Midbrain (tissue), 1 donor: ENCODE results near the gene DEAF1.

ENCODE experiments used
- DNase-seq: peaks from one replicate; lab custom pipeline; 2025; lab: John Stamatoyannopoulos, UW

DEAF1 gene

GRCh38 chr11:721741-722345, 26.8 kb upstream of the DEAF1 start:
- no peak for DNase-seq

- no peak for DNase-seq
Measured at GRCh38 chr11:721247-721740, 26.3 kb upstream of the DEAF1 start.

- DNase-seq, result no peak
Measured at GRCh38 chr11:720642-721246, 25.7 kb upstream of the DEAF1 start.

- no peak for DNase-seq
Measured at GRCh38 chr11:720017-720641, 25.1 kb upstream of the DEAF1 start.

- DNase-seq, result no peak
Measured at GRCh38 chr11:719214-720016, 24.4 kb upstream of the DEAF1 start.

- no peak for DNase-seq
Measured at GRCh38 chr11:714436-714835, 19.4 kb upstream of the DEAF1 start.

GRCh38 chr11:709109-709997, 14.3 kb upstream of the DEAF1 start:
- DNase-seq, result no peak

- DNase-seq, result no peak
Measured at GRCh38 chr11:708511-708910, 13.5 kb upstream of the DEAF1 start.

GRCh38 chr11:707817-708420, 12.9 kb upstream of the DEAF1 start:
- no peak for DNase-seq

GRCh38 chr11:706957-707816, 12.2 kb upstream of the DEAF1 start:
- no peak for DNase-seq

- DNase-seq, result no peak
Measured at GRCh38 chr11:706439-706956, 11.5 kb upstream of the DEAF1 start.

- no peak for DNase-seq
Measured at GRCh38 chr11:705646-706438, 10.8 kb upstream of the DEAF1 start, which contains the start of gene EPS8L2. Gene EPS8L2 (plus strand): TSS chr11:706231. CDS start chr11:709408, 3,177 bp downstream.

GRCh38 chr11:704781-705645, 10.0 kb upstream of the DEAF1 start:
- no peak for DNase-seq

- no peak for DNase-seq
Measured at GRCh38 chr11:704228-704674, 9.2 kb upstream of the DEAF1 start.

GRCh38 chr11:703506-703905, 8.5 kb upstream of the DEAF1 start:
- no peak for DNase-seq

- DNase-seq, result peak; percentile 20
Measured at GRCh38 chr11:702462-703461, 7.7 kb upstream of the DEAF1 start.
